Lower leg skin (tissue), 3 donors: Measurements from ENCODE around the gene BIN1.

Experiments
- CTCF ChIP-seq, 3 donors: fragments of 450-650 bp; IDR thresholded peaks; one replicate each; pipeline ENCODE4 v1.5.1; 2016; ENCODE audit warnings: antibody characterized with exemption in 3 of 3, mild to moderate bottlenecking in 3 of 3, moderate library complexity in 2 of 3
- POLR2A ChIP-seq, 2 donors: fragments of 450-650 bp; IDR thresholded peaks; one replicate each; pipeline ENCODE4 v1.6.1; 2016 to 2017; ENCODE audit warnings: antibody characterized with exemption in 2 of 2, mild to moderate bottlenecking in 1 of 2, moderate library complexity in 1 of 2

- TF ChIP-seq CTCF (IDR thresholded peaks at IDR 0.05): no peak
- no peak for TF ChIP-seq POLR2A (IDR thresholded peaks at IDR 0.05)
These were observed 23.5 kb upstream of the BIN1 start for GRCh38 chr2:127130421-127130820.
